ENCODE data around the gene BAIAP2L1. TPM values are rescaled to one million over a fixed set of nuclear protein-coding genes. Genes with fewer than 3 reads are reported as not detected.

The BAIAP2L1 gene
- total and polyA plus RNA-seq, 9 of the 15 experiments (the other 6 are each of a cell fraction or from before 2014, with no cell fraction given): 4.2 to 29.8 (median 15.5) TPM

- TF ChIP-seq PTRF (tag; IDR thresholded peaks at IDR 0.05) (no peak), CHD4 (IDR thresholded peaks at IDR 0.05; ENCODE audit: insufficient read depth, insufficient replicate concordance, low read depth, low read length, poor library complexity, severe bottlenecking) (no peak), SIN3B (IDR thresholded peaks at IDR 0.05; ENCODE audit: low read depth) (no peak), TEAD2 (tag; IDR thresholded peaks at IDR 0.05) (no peak), ADNP (tag; IDR thresholded peaks at IDR 0.05) (no peak), ZBTB8A (IDR thresholded peaks at IDR 0.05; ENCODE audit: partially characterized antibody) (no peak), ZNF407 (IDR thresholded peaks at IDR 0.05; ENCODE audit: low read depth) (no peak), ZC3H4 (CRISPR knock-in tag; IDR thresholded peaks at IDR 0.05; ENCODE audit: borderline replicate concordance) (no peak)
These were observed 158.5 kb downstream of the BAIAP2L1 start (continued) for GRCh38 chr7:98242342-98242741.
